AG10803 (cell line): ENCODE data around the gene ZKSCAN1.

ENCODE experiments used
- DNase-seq: peaks from one replicate; pipeline ENCODE4 v3.0.0; 2010; ENCODE audit warnings: low read depth
- H3K4me3 ChIP-seq: 2 replicates; pipeline ENCODE4 v1.5.1; 2011; ENCODE audit warnings: mild to moderate bottlenecking, low read length, control low read depth
- CTCF ChIP-seq: conservative IDR thresholded peaks from 2 replicates; pipeline ENCODE4 v1.5.1; 2011; ENCODE audit warnings: mild to moderate bottlenecking, low read length, control low read depth, inconsistent platforms

ZKSCAN1 gene

GRCh38 chr7:100029596-100029995, 14.2 kb downstream of the ZKSCAN1 start:
- DNase-seq, result no peak
- no peak for TF ChIP-seq CTCF
- H3K4me3 ChIP-seq, result no peak overlapping the region

GRCh38 chr7:100033526-100033925, 18.1 kb downstream of the ZKSCAN1 start:
- TF ChIP-seq CTCF, result no peak
- DNase-seq, result no peak
- H3K4me3 ChIP-seq, result no peak overlapping the region

GRCh38 chr7:100034871-100035510, 19.6 kb downstream of the ZKSCAN1 start:
- peak; percentile 88 for DNase-seq
- no peak for TF ChIP-seq CTCF
- H3K4me3 ChIP-seq, result no peak overlapping the region

- TF ChIP-seq CTCF, result no peak
- no peak overlapping the region for H3K4me3 ChIP-seq
- no peak for DNase-seq
Observed at GRCh38 chr7:100035876-100036275, 20.5 kb downstream of the ZKSCAN1 start.

GRCh38 chr7:100038326-100038725, 22.9 kb downstream of the ZKSCAN1 start:
- DNase-seq, result no peak
- no peak for TF ChIP-seq CTCF
- no peak overlapping the region for H3K4me3 ChIP-seq

- no peak for TF ChIP-seq CTCF
- DNase-seq, result no peak
- no peak overlapping the region for H3K4me3 ChIP-seq
Observed at GRCh38 chr7:100040575-100040974, 25.2 kb downstream of the ZKSCAN1 start.

- no peak for TF ChIP-seq CTCF
- H3K4me3 ChIP-seq, result no peak overlapping the region
- no peak for DNase-seq
Observed at GRCh38 chr7:100044718-100045117, 29.3 kb downstream of the ZKSCAN1 start.
